CD14-positive monocyte (primary cell): Measurements from ENCODE around the gene PPP2R2D. TPM values are rescaled to one million over a fixed set of nuclear protein-coding genes. Genes with fewer than 3 reads are reported as not detected.

Source experiments
- DNase-seq, 3 donors: peaks; one replicate each; pipeline ENCODE4 v3.0.0-alpha.2; 2011 to 2022
- H2AFZ ChIP-seq: 2 replicates; pipeline ENCODE4 v1.6.0; 2012; ENCODE audit warnings: mild to moderate bottlenecking, low read depth, low read length, inconsistent platforms; ENCODE audit not compliant: insufficient read depth, poor library complexity, severe bottlenecking
- H3K27ac ChIP-seq, 2 donors: 1 replicate in 1 of 2; 2 replicates in 1 of 2; pipeline ENCODE4 v1.5.1; 2012 to 2013; ENCODE audit warnings: low read length in 2 of 2, control low read depth in 1 of 2, inconsistent platforms in 1 of 2, low read depth in 1 of 2, mild to moderate bottlenecking in 1 of 2
- H3K27me3 ChIP-seq, 2 donors: one replicate each; pipeline versions ENCODE4 v1.6.0 to v1.6.1; 2011 to 2013; ENCODE audit warnings: low read length in 2 of 2; ENCODE audit not compliant: control insufficient read depth in 2 of 2, insufficient read depth in 2 of 2
- H3K36me3 ChIP-seq, 2 donors: replicated peaks in 1 of 2; 1 replicate in 1 of 2; 2 replicates in 1 of 2; pipeline versions ENCODE4 v1.5.1 to v1.6.1; 2012 to 2013; ENCODE audit warnings: low read length in 2 of 2, control low read depth in 1 of 2, inconsistent platforms in 1 of 2, mild to moderate bottlenecking in 1 of 2; ENCODE audit not compliant: insufficient read depth in 2 of 2, control insufficient read depth in 1 of 2
- H3K4me1 ChIP-seq, 2 donors: 1 replicate in 1 of 2; 2 replicates in 1 of 2; pipeline versions ENCODE4 v1.5.1 to v1.6.1; 2012 to 2013; ENCODE audit warnings: low read length in 2 of 2, control low read depth in 1 of 2, inconsistent platforms in 1 of 2, mild to moderate bottlenecking in 1 of 2, moderate library complexity in 1 of 2; ENCODE audit not compliant: insufficient read depth in 2 of 2, control insufficient read depth in 1 of 2
- H3K4me2 ChIP-seq: replicated peaks from 2 replicates; pipeline ENCODE3; 2012; ENCODE audit warnings: low read length, moderate library complexity, mild to moderate bottlenecking; ENCODE audit not compliant: poor library complexity, severe bottlenecking; ENCODE audit errors: extremely low read depth
- H3K4me3 ChIP-seq, 3 experiments: fragments of 200-600 bp in 1 of 3; sonication (generic) in 1 of 3; replicated peaks in 1 of 3; 1 replicate in 2 of 3; 2 replicates in 1 of 3; pipeline ENCODE4 v1.5.1; 2011 to 2013; ENCODE audit warnings: low read length in 3 of 3, mild to moderate bottlenecking in 3 of 3, control low read depth in 2 of 3, low read depth in 2 of 3, inconsistent platforms in 1 of 3, moderate library complexity in 1 of 3
- H3K79me2 ChIP-seq: 2 replicates; pipeline ENCODE4 v1.6.0; 2012; ENCODE audit warnings: mild to moderate bottlenecking, control low read depth, inconsistent platforms, low read length, moderate library complexity; ENCODE audit not compliant: insufficient read depth
- H3K9ac ChIP-seq: 2 replicates; pipeline ENCODE4 v1.6.0; 2017; ENCODE audit warnings: low read length, mild to moderate bottlenecking; ENCODE audit not compliant: insufficient read depth, poor library complexity, severe bottlenecking
- H3K9me3 ChIP-seq, 2 donors: replicated peaks in 1 of 2; 1 replicate in 1 of 2; 2 replicates in 1 of 2; pipeline versions ENCODE4 v1.5.1 to v1.6.1; 2012 to 2013; ENCODE audit warnings: low read length in 2 of 2, control low read depth in 1 of 2; ENCODE audit not compliant: control insufficient read depth in 1 of 2, insufficient read depth in 1 of 2
- H4K20me1 ChIP-seq: 2 replicates; pipeline ENCODE4 v1.6.0; 2012; ENCODE audit warnings: mild to moderate bottlenecking, low read length, control low read depth, moderate library complexity; ENCODE audit not compliant: insufficient read depth
- H3K27ac Mint-ChIP-seq, 7 donors: one replicate each; pipeline ENCODE4 v1.8.0; 2020; ENCODE audit warnings: mild to moderate bottlenecking in 7 of 7, mixed read lengths in 7 of 7, moderate library complexity in 6 of 7, inconsistent platforms in 2 of 7
- H3K27me3 Mint-ChIP-seq, 3 donors: one replicate each; pipeline ENCODE4 v1.8.0; 2021 to 2022; ENCODE audit warnings: low read depth in 3 of 3, mild to moderate bottlenecking in 3 of 3, mixed read lengths in 3 of 3, moderate library complexity in 3 of 3, inconsistent platforms in 1 of 3
- H3K36me3 Mint-ChIP-seq, 2 donors: one replicate each; pipeline ENCODE4 v1.8.0; 2020; ENCODE audit warnings: mixed read lengths in 2 of 2, inconsistent platforms in 1 of 2, mild to moderate bottlenecking in 1 of 2
- H3K4me1 Mint-ChIP-seq: one replicate; pipeline ENCODE4 v1.8.0; 2020; ENCODE audit warnings: mild to moderate bottlenecking, mixed read lengths
- H3K4me3 Mint-ChIP-seq, 2 donors: one replicate each; pipeline ENCODE4 v1.8.0; 2020; ENCODE audit warnings: mild to moderate bottlenecking in 2 of 2, mixed read lengths in 2 of 2, moderate library complexity in 1 of 2
- H3K9me3 Mint-ChIP-seq, 7 donors: one replicate each; pipeline ENCODE4 v1.8.0; 2020 to 2022; ENCODE audit warnings: mixed read lengths in 7 of 7, mild to moderate bottlenecking in 6 of 7, moderate library complexity in 6 of 7, inconsistent platforms in 2 of 7
- CTCF ChIP-seq: fragments of 200-600 bp; IDR thresholded peaks from one replicate; pipeline ENCODE4 v1.8.0; 2022; ENCODE audit warnings: antibody characterized with exemption, mild to moderate bottlenecking
- WGBS: methylation state at CpG from one replicate; pipeline ENCODE4 v1.1.5; 2013; ENCODE audit warnings: missing lambda C conversion rate; ENCODE audit not compliant: insufficient coverage; 5-methylcytosine and 5-hydroxymethylcytosine counted together
- intact Hi-C, 2 donors: fragments of 100-400 bp; cut with micrococcal nuclease; formaldehyde crosslinking; loops; one replicate each; pipeline versions ENCODE4 v1.15.0 to v1.15.1; 2023
- polyA plus RNA-seq, 3 donors: library from polyadenylated mRNA; depleted of rRNA in 1 of 3; unstranded in 2 of 3; stranded (reverse) in 1 of 3; fragments of 300-500 nt in 2 of 3; fragments of >200 nt in 1 of 3; fragmentation: Illumina TruSeq in 2 of 3; gene quantifications; 1 replicate in 2 of 3; 2 replicates in 1 of 3; pipeline ENCODE4 v1.2.3, GENCODE V29; 2012 to 2021

The PPP2R2D gene
- polyA plus RNA-seq, 3 donors: 12.8 to 23.5 (median 12.9) TPM

GRCh38 chr10:131963350-131963749 lies 62.5 kb downstream of the PPP2R2D start:
- Histone ChIP-seq H3K27ac (no peak overlapping the region), H3K36me3 (peaks cover 9 to 20% of the 10 kb centered on the region in 2 donors)
- 90% methylated on average over 8 of the region's 20 CpGs for WGBS

GRCh38 chr10:131963811-131964210 lies 63.0 kb downstream of the PPP2R2D start:
- H3K9me3 Mint-ChIP-seq: peaks cover 0 to 3% (median 0%) of the 10 kb centered on the region in 7 donors
- no peak overlapping the region for H3K9ac ChIP-seq
- TF ChIP-seq CTCF: no peak
- peaks cover 9 to 18% of the 10 kb centered on the region in 2 donors for H3K36me3 ChIP-seq
- no peak for DNase-seq
- H2AFZ ChIP-seq: no peak overlapping the region
- H3K4me3 Mint-ChIP-seq: no peak overlapping the region
- H3K27me3 ChIP-seq: no peaks in the 10 kb centered on the region
- no peak overlapping the region for H3K27ac Mint-ChIP-seq
- no peaks in the 10 kb centered on the region for H4K20me1 ChIP-seq
- no peak overlapping the region for H3K27ac ChIP-seq
- H3K4me1 ChIP-seq: no peaks in the 10 kb centered on the region
- no peak overlapping the region for H3K4me3 ChIP-seq
- no peaks in the 10 kb centered on the region for H3K9me3 ChIP-seq
- no peaks in the 10 kb centered on the region for H3K4me1 Mint-ChIP-seq
- H3K36me3 Mint-ChIP-seq: peaks cover 25 to 50% of the 10 kb centered on the region in 2 donors
- H3K4me2 ChIP-seq: no peak overlapping the region
- whole genome bisulfite sequencing: 92% methylated on average over 7 of the region's 9 CpGs
- peaks cover 0 to 4% (median 2%) of the 10 kb centered on the region in 3 donors for H3K27me3 Mint-ChIP-seq
- no peaks in the 10 kb centered on the region for H3K79me2 ChIP-seq
- intact Hi-C loops: no loop called here

More at GRCh38 chr10:131963350-131963749, 62.5 kb downstream of the PPP2R2D start:
- H3K4me3 ChIP-seq: no peak overlapping the region
- Mint-ChIP-seq H3K27me3 (peaks cover 0 to 4% (median 2%) of the 10 kb centered on the region in 3 donors), H3K27ac (no peak overlapping the region), H3K36me3 (peaks cover 23 to 50% of the 10 kb centered on the region in 2 donors), H3K4me3 (no peak overlapping the region), H3K4me1 (no peaks in the 10 kb centered on the region), H3K9me3 (peaks cover 0 to 3% (median 0%) of the 10 kb centered on the region in 7 donors)
- intact Hi-C loops: no loop called here
- no peaks in the 10 kb centered on the region for H3K79me2 ChIP-seq
- no peak overlapping the region for H3K4me2 ChIP-seq
- H3K27me3 ChIP-seq: no peaks in the 10 kb centered on the region
- no peaks in the 10 kb centered on the region for H4K20me1 ChIP-seq
- no peaks in the 10 kb centered on the region for H3K4me1 ChIP-seq
- H2AFZ ChIP-seq: no peak overlapping the region
- TF ChIP-seq CTCF: no peak
- no peaks in the 10 kb centered on the region for H3K9me3 ChIP-seq
- no peak overlapping the region for H3K9ac ChIP-seq
- DNase-seq: no peak
